IMR-90 (cell line): ENCODE results near the gene CXXC1. TPM values are rescaled to one million over a fixed set of nuclear protein-coding genes. Genes with fewer than 3 reads are reported as not detected.

ENCODE experiments used
- ATAC-seq: fragments of 200-7000 bp; cut with Tn5 transposase; 2 replicates; pipeline ENCODE4 v1.9.1; 2020; ENCODE audit warnings: low read depth, mild to moderate bottlenecking, moderate library complexity
- BruUV-seq: library from RNA; stranded (reverse); fragments of 400-500 nt; replicated peaks from 2 replicates; lab custom pipeline; 2021; lab: Mats Ljungman, UMichigan
- CTCF ChIA-PET: fragments of 300-600 bp; formaldehyde crosslinking; extraction: SDS; loops from one replicate; lab custom pipeline; 2021; ENCODE audit warnings: antibody characterized with exemption; lab: Yijun Ruan, JAX
- POLR2A ChIA-PET: fragments of 300-600 bp; sonication (Branson Sonifier 250); formaldehyde crosslinking; loops from one replicate; lab custom pipeline; 2022; ENCODE audit warnings: antibody characterized with exemption; ENCODE audit not compliant: unreplicated experiment; lab: Charles Lee
- DNase-seq: peaks from one replicate; pipeline ENCODE4 v3.0.0; 2013
- H2AFZ ChIP-seq: replicated peaks from 2 replicates; pipeline ENCODE3; 2013; ENCODE audit warnings: low read length, mild to moderate bottlenecking; ENCODE audit not compliant: poor library complexity
- H2AK5ac ChIP-seq: 2 replicates; pipeline ENCODE4 v1.6.1; 2013; ENCODE audit warnings: low read depth, low read length, inconsistent platforms
- H2AK9ac ChIP-seq: replicated peaks from 2 replicates; pipeline ENCODE3; 2013; ENCODE audit warnings: mild to moderate bottlenecking, low read depth, low read length, moderate library complexity; ENCODE audit not compliant: poor library complexity
- H2BK120ac ChIP-seq: 2 replicates; pipeline ENCODE4 v1.6.1; 2013; ENCODE audit warnings: low read depth, low read length, inconsistent platforms
- H2BK15ac ChIP-seq: 3 replicates; pipeline ENCODE4 v1.6.1; 2013; ENCODE audit warnings: low read depth, low read length, inconsistent platforms
- H2BK20ac ChIP-seq: 2 replicates; pipeline ENCODE4 v1.6.1; 2013; ENCODE audit warnings: low read depth, mild to moderate bottlenecking, inconsistent platforms, low read length, moderate library complexity
- H2BK5ac ChIP-seq: 2 replicates; pipeline ENCODE4 v1.6.1; 2013; ENCODE audit warnings: mild to moderate bottlenecking, low read depth, low read length, inconsistent platforms; ENCODE audit not compliant: poor library complexity, severe bottlenecking
- H3K14ac ChIP-seq: replicated peaks from 2 replicates; pipeline ENCODE4 v1.6.1; 2013; ENCODE audit warnings: low read depth, low read length, inconsistent platforms
- H3K18ac ChIP-seq: 2 replicates; pipeline ENCODE4 v1.6.1; 2013; ENCODE audit warnings: low read depth, low read length, control low read depth
- H3K23ac ChIP-seq: 2 replicates; pipeline ENCODE4 v1.6.1; 2013; ENCODE audit warnings: low read depth, low read length, inconsistent platforms
- H3K27ac ChIP-seq: 2 replicates; pipeline ENCODE4 v1.5.1; 2013; ENCODE audit warnings: mild to moderate bottlenecking, control low read depth, low read length; ENCODE audit not compliant: insufficient read depth
- H3K27me3 ChIP-seq: 2 replicates; pipeline ENCODE4 v1.6.1; 2013; ENCODE audit warnings: low read length; ENCODE audit not compliant: control insufficient read depth, insufficient read depth
- H3K36me3 ChIP-seq: 2 replicates; pipeline ENCODE4 v1.6.1; 2013; ENCODE audit warnings: low read length, mixed read lengths; ENCODE audit not compliant: control insufficient read depth, insufficient read depth
- H3K4ac ChIP-seq: 2 replicates; pipeline ENCODE4 v1.6.1; 2013; ENCODE audit warnings: low read depth, low read length, inconsistent platforms
- H3K4me1 ChIP-seq: 2 replicates; pipeline ENCODE4 v1.6.1; 2013; ENCODE audit warnings: low read length, mixed read lengths; ENCODE audit not compliant: control insufficient read depth, insufficient read depth
- H3K4me2 ChIP-seq: 2 replicates; pipeline ENCODE4 v1.6.1; 2013; ENCODE audit warnings: low read depth, mild to moderate bottlenecking, control low read depth, low read length, moderate library complexity
- H3K4me3 ChIP-seq: 2 replicates; pipeline ENCODE4 v1.5.1; 2013; ENCODE audit warnings: low read depth, mild to moderate bottlenecking, control low read depth, low read length, moderate library complexity; ENCODE audit not compliant: insufficient read depth
- H3K56ac ChIP-seq: 2 replicates; pipeline ENCODE4 v1.6.1; 2013; ENCODE audit warnings: low read length, inconsistent platforms; ENCODE audit not compliant: insufficient read depth; ENCODE audit errors: extremely low read depth
- H3K79me1 ChIP-seq, 2 experiments: 2 replicates each; pipeline ENCODE4 v1.6.1; 2013; ENCODE audit warnings: low read length in 2 of 2, inconsistent platforms in 1 of 2, low read depth in 1 of 2
- H3K9ac ChIP-seq: 2 replicates; pipeline ENCODE4 v1.6.1; 2013; ENCODE audit warnings: low read depth, low read length, control low read depth
- H3K9me1 ChIP-seq: 2 replicates; pipeline ENCODE4 v1.6.1; 2013; ENCODE audit warnings: low read length, inconsistent platforms; ENCODE audit not compliant: insufficient read depth
- H3K9me3 ChIP-seq: 2 replicates; pipeline ENCODE4 v1.6.1; 2013; ENCODE audit warnings: low read length; ENCODE audit not compliant: control insufficient read depth, insufficient read depth
- H4K20me1 ChIP-seq: 2 replicates; pipeline ENCODE4 v1.6.1; 2013; ENCODE audit warnings: low read length, inconsistent platforms; ENCODE audit not compliant: insufficient read depth
- H4K5ac ChIP-seq: 2 replicates; pipeline ENCODE4 v1.6.1; 2013; ENCODE audit warnings: mild to moderate bottlenecking, low read depth, low read length, control low read depth
- H4K8ac ChIP-seq, 2 experiments: 2 replicates each; pipeline ENCODE4 v1.6.1; 2013; ENCODE audit warnings: low read depth in 2 of 2, low read length in 2 of 2, control low read depth in 1 of 2, inconsistent platforms in 1 of 2
- H4K91ac ChIP-seq: 2 replicates; pipeline ENCODE4 v1.6.1; 2013; ENCODE audit warnings: low read depth, low read length, inconsistent platforms; ENCODE audit not compliant: insufficient read depth
- BHLHE40 ChIP-seq: fragments of 150-350 bp; IDR thresholded peaks from 2 replicates; pipeline ENCODE4 v1.6.1; 2016; ENCODE audit warnings: mild to moderate bottlenecking, low read depth, low read length
- CEBPB ChIP-seq: IDR thresholded peaks from 2 replicates; pipeline ENCODE4 v1.6.1; 2012; ENCODE audit warnings: low read depth, low read length, improper control_type of control experiment
- CTCF ChIP-seq: conservative IDR thresholded peaks from 2 replicates; pipeline ENCODE4 v1.5.1; 2012; ENCODE audit warnings: mild to moderate bottlenecking, low read depth, low read length, improper control_type of control experiment
- FOS ChIP-seq: fragments of 150-350 bp; IDR thresholded peaks from 2 replicates; pipeline ENCODE4 v1.6.1; 2016; ENCODE audit warnings: low read depth, low read length
- MAZ ChIP-seq: IDR thresholded peaks from 2 replicates; pipeline ENCODE4 v1.6.1; 2012; ENCODE audit warnings: low read depth, mild to moderate bottlenecking, low read length, improper control_type of control experiment, moderate library complexity, borderline replicate concordance
- NFE2L2 ChIP-seq: fragments of 150-350 bp; IDR thresholded peaks from 2 replicates; pipeline ENCODE4 v1.6.1; 2016; ENCODE audit warnings: low read depth, mild to moderate bottlenecking, low read length
- RAD21 ChIP-seq: IDR thresholded peaks from 2 replicates; pipeline ENCODE4 v1.6.1; 2012; ENCODE audit warnings: low read length, improper control_type of control experiment
- WGBS, 2 experiments: methylation state at CpG; one replicate each; pipeline versions ENCODE4 v1.1.5 to v1.1.7; 2013; ENCODE audit warnings: missing lambda C conversion rate in 2 of 2; ENCODE audit not compliant: insufficient read length in 1 of 2; ENCODE audit errors: extremely low coverage in 2 of 2; 5-methylcytosine and 5-hydroxymethylcytosine counted together
- dilution Hi-C: fragments of 300-500 bp; cut with HindIII; formaldehyde crosslinking; loops from one replicate; pipeline ENCODE4 v1.14.3; 2018; ENCODE audit warnings: low sequenced_read_pairs; ENCODE audit not compliant: unreplicated experiment
- in situ Hi-C: fragments of 300-500 bp; cut with MboI; formaldehyde crosslinking; loops from 3 replicates; pipeline ENCODE4 v1.14.3; 2019; ENCODE audit warnings: low sequenced_read_pairs, inconsistent platforms, mixed read lengths
- intact Hi-C: fragments of 100-400 bp; cut with micrococcal nuclease; formaldehyde crosslinking; loops from 2 replicates; pipeline ENCODE4 v1.10.0; 2022
- polyA plus RNA-seq, 3 experiments: library from polyadenylated mRNA; depleted of rRNA; stranded (reverse); fragments of >200 nt; gene quantifications; 2 replicates each; pipeline ENCODE4 v1.2.3, GENCODE V29; 2012; ENCODE audit warnings: low replicate concordance in 1 of 3
- total RNA-seq: library from RNA; depleted of rRNA; stranded (reverse); fragments of >200 nt; gene quantifications from 2 replicates; pipeline ENCODE4 v1.2.3, GENCODE V29; 2012
- TF ChIP-seq, protein P1 (sequence below): fragments of 150-350 bp; IDR thresholded peaks from 2 replicates; pipeline ENCODE4 v1.6.1; 2016; ENCODE audit warnings: low read depth, mild to moderate bottlenecking, low read length, moderate library complexity, borderline replicate concordance

CXXC1 gene
- total and polyA plus RNA-seq, 2 of the 4 experiments (the other 2 are of a cell fraction): 24.0 to 66.2 TPM

GRCh38 chr18:50232419-50232818 is 55.1 kb downstream of the CXXC1 start:
- H3K4me3 ChIP-seq: no peak overlapping the region
- H4K91ac ChIP-seq: no peak overlapping the region
- H3K27me3 ChIP-seq: no peaks in the 10 kb centered on the region; the same call in none of the 2 replicates
- no peak overlapping the region for H2AK9ac ChIP-seq
- ATAC-seq (no peak), DNase-seq (no peak)
- in situ Hi-C loops (no loop called here), dilution Hi-C loops (no loop called here), intact Hi-C loops (no loop called here)
- no peak overlapping the region for H4K8ac ChIP-seq
- H3K79me1 ChIP-seq: no peaks in the 10 kb centered on the region
- H3K23ac ChIP-seq: no peak overlapping the region
- no peak overlapping the region for H2BK5ac ChIP-seq
- H3K4me2 ChIP-seq: no peak overlapping the region
- no peak overlapping the region for H3K4ac ChIP-seq
- no peak overlapping the region for H2AFZ ChIP-seq
- no peak overlapping the region for H3K56ac ChIP-seq
- no peak overlapping the region for H4K5ac ChIP-seq
- no peak overlapping the region for H2AK5ac ChIP-seq
- TF ChIP-seq MAZ: no peak
- no peak for TF ChIP-seq RAD21
- no peak for TF ChIP-seq NFE2L2
- TF ChIP-seq FOS: no peak
- TF ChIP-seq CTCF: no peak
- TF ChIP-seq BHLHE40: no peak
- TF ChIP-seq, protein P1, sequence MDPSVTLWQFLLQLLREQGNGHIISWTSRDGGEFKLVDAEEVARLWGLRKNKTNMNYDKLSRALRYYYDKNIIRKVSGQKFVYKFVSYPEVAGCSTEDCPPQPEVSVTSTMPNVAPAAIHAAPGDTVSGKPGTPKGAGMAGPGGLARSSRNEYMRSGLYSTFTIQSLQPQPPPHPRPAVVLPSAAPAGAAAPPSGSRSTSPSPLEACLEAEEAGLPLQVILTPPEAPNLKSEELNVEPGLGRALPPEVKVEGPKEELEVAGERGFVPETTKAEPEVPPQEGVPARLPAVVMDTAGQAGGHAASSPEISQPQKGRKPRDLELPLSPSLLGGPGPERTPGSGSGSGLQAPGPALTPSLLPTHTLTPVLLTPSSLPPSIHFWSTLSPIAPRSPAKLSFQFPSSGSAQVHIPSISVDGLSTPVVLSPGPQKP: no peak
- no peak for TF ChIP-seq CEBPB
- H3K4me1 ChIP-seq: no peaks in the 10 kb centered on the region
- H3K36me3 ChIP-seq: no peaks in the 10 kb centered on the region
- no TSS peak for BruUV-seq
- no peaks in the 10 kb centered on the region for H3K9me3 ChIP-seq
- CTCF ChIA-PET: no interaction called here
- 0% methylated on average over 1 of the region's 2 CpGs; no CpG with 5 or more reads in 1 of the 2 experiments for WGBS, 2 experiments
- H3K27ac ChIP-seq: no peak overlapping the region
- H2BK120ac ChIP-seq: no peak overlapping the region
- no peak overlapping the region for H2BK20ac ChIP-seq
- H3K9ac ChIP-seq: no peak overlapping the region
- H3K9me1 ChIP-seq: no peaks in the 10 kb centered on the region
- POLR2A ChIA-PET: no interaction called here
- H3K14ac ChIP-seq: no peak overlapping the region
- no peak overlapping the region for H3K18ac ChIP-seq
- H2BK15ac ChIP-seq: no peak overlapping the region
- H4K20me1 ChIP-seq: no peaks in the 10 kb centered on the region
